ENCODE data around the gene SLC37A1.
"Not testable (repeated sequence)": the region's sequence is repeated elsewhere in the genome, so short reads cannot be mapped to it uniquely, and the experiment has no call there.

SLC37A1 gene

GRCh38 chr21:42612390-42612789 is 98.7 kb downstream of the SLC37A1 start:
- DNase-seq (ENCODE audit: low read depth), result no peak
- TF ChIP-seq, protein P1, sequence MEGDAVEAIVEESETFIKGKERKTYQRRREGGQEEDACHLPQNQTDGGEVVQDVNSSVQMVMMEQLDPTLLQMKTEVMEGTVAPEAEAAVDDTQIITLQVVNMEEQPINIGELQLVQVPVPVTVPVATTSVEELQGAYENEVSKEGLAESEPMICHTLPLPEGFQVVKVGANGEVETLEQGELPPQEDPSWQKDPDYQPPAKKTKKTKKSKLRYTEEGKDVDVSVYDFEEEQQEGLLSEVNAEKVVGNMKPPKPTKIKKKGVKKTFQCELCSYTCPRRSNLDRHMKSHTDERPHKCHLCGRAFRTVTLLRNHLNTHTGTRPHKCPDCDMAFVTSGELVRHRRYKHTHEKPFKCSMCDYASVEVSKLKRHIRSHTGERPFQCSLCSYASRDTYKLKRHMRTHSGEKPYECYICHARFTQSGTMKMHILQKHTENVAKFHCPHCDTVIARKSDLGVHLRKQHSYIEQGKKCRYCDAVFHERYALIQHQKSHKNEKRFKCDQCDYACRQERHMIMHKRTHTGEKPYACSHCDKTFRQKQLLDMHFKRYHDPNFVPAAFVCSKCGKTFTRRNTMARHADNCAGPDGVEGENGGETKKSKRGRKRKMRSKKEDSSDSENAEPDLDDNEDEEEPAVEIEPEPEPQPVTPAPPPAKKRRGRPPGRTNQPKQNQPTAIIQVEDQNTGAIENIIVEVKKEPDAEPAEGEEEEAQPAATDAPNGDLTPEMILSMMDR (IDR thresholded peaks at IDR 0.05; ENCODE audit: control insufficient read depth, extremely low read depth, insufficient read depth), result no peak
- no peak overlapping the region for H3K4me3 ChIP-seq (ENCODE audit: low read depth, low read length)

DNA sequence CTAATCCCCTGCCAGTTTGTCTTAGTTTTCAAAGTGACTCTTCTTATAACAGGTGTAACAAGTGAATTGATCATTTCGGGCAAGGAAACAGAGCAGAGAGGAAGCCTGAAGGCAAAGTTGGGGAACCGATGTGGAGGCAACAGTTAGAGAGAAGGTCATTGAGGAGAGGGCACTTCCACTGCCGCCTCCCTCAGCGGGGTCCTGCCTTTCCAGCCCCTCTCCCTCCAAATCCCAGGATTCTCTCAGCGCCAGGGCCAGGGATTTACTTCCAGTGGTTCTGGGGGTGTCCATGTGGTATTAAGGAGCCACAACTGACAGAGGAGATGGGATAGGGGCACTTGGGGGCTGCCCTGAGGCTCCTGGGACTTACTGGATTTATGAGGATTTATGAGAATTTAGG is 100.1 kb downstream of the SLC37A1 start:
- no peak overlapping the region for H3K4me3 ChIP-seq (ENCODE audit: low read depth, low read length)
- TF ChIP-seq, protein P1 (IDR thresholded peaks at IDR 0.05; ENCODE audit: control insufficient read depth, extremely low read depth, insufficient read depth), result no peak
- DNase-seq (ENCODE audit: low read depth), result no peak

- DNase-seq (ENCODE audit: low read depth), result no peak
- H3K4me3 ChIP-seq (ENCODE audit: low read depth, low read length), result no peak overlapping the region
- TF ChIP-seq, protein P1 (IDR thresholded peaks at IDR 0.05; ENCODE audit: control insufficient read depth, extremely low read depth, insufficient read depth), result no peak
These were observed 100.7 kb downstream of the SLC37A1 start for GRCh38 chr21:42614396-42614795.

- no peak overlapping the region for H3K4me3 ChIP-seq (ENCODE audit: low read depth, low read length)
- TF ChIP-seq, protein P1 (IDR thresholded peaks at IDR 0.05; ENCODE audit: control insufficient read depth, extremely low read depth, insufficient read depth), result no peak
- DNase-seq (ENCODE audit: low read depth), result peak; percentile 28
These were observed 101.2 kb downstream of the SLC37A1 start for GRCh38 chr21:42614811-42615351.

DNA sequence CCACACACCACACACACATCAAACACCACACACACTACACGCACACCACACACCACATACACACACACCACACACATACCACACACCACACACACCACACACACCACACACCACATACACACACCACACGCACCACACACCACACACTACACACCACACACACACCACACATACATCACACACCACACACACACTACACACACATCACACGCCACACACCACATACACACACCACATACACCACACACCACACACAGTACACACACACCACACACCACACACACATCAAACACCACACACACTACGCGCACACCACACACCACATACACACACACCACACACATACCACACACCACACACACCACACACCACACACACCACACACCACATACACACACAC is 101.7 kb downstream of the SLC37A1 start:
- DNase-seq (ENCODE audit: low read depth); H3K4me3 ChIP-seq (ENCODE audit: low read depth, low read length): not testable (repeated sequence)

GRCh38 chr21:42615924-42616323 is 102.3 kb downstream of the SLC37A1 start:
- no peak for DNase-seq (ENCODE audit: low read depth)
- no peak overlapping the region for H3K4me3 ChIP-seq (ENCODE audit: low read depth, low read length)
- TF ChIP-seq, protein P1 (IDR thresholded peaks at IDR 0.05; ENCODE audit: control insufficient read depth, extremely low read depth, insufficient read depth), result no peak

- no peak overlapping the region for H3K4me3 ChIP-seq (ENCODE audit: low read depth, low read length)
- TF ChIP-seq, protein P1 (IDR thresholded peaks at IDR 0.05; ENCODE audit: control insufficient read depth, extremely low read depth, insufficient read depth), result no peak
- no peak for DNase-seq (ENCODE audit: low read depth)
These were observed 102.8 kb downstream of the SLC37A1 start for GRCh38 chr21:42616446-42616845.

All from LNCaP clone FGC (cell line).